HUDEP-2 (cell line): ENCODE measurements around the gene SOX13.

Source experiments
- DNase-seq, 76 experiments: peaks; one replicate each; lab custom pipeline; 2025; ENCODE audit not compliant: unreplicated experiment in 76 of 76; lab: John Stamatoyannopoulos, UW

Gene SOX13

DNA sequence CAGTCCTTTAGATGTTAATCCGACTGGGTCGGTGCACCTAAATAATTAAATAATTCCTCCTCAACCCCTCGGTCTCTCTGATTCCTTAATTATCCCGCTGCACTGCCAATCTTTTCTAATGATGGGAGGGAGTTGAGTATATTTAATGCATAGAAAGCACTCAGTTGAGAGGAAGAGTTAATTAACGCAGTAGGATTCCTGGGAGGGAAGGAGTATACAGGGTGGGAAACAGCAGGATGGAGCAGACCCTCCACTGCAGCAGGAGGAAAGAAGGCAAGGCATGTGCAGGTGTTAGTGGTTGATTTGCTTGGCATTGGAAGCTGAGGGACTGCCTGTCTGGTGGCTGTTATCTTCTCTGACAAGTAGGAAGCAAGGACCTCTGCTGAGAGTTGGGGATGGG lies 103.1 kb downstream of the SOX13 start:
- no peak for DNase-seq

DNA sequence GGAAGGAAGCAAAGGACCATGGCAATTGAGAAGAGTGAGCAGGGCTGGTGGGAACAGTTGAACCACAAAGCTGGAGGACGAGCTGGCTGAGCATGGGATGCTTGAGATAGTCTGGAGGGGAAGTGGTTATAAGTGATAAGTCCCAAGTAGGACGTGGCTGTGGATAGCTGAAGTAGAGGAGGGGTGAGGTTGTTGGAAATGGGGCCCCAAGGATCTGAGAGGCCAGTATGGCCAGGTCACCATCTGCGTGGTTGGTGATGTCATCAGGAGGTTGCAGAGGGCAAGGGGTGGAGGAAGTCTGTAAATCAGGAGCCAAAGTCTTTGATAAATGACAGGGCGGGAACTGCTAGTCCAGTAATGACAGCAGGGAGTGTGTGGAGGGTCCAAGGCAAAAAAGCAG lies 104.2 kb downstream of the SOX13 start:
- peak in 2 of 76 experiments; percentile 6 to 11 for DNase-seq
